Mesendoderm (in vitro differentiated cells): ENCODE measurements around the gene CRABP1.

Source experiments
- DNase-seq: peaks from one replicate; pipeline ENCODE4 v3.0.0; 2013
- H2AK5ac ChIP-seq: 2 replicates; pipeline ENCODE4 v1.6.1; 2013; ENCODE audit warnings: low read length, inconsistent platforms
- H2BK120ac ChIP-seq: 2 replicates; pipeline ENCODE4 v1.6.1; 2013; ENCODE audit warnings: low read depth, mild to moderate bottlenecking, low read length, moderate library complexity, mixed read lengths
- H2BK15ac ChIP-seq: replicated peaks from 2 replicates; pipeline ENCODE4 v1.6.1; 2013; ENCODE audit warnings: low read depth, mild to moderate bottlenecking, moderate library complexity
- H2BK5ac ChIP-seq: 2 replicates; pipeline ENCODE4 v1.6.1; 2013; ENCODE audit warnings: low read length, inconsistent platforms
- H3K18ac ChIP-seq: 2 replicates; pipeline ENCODE4 v1.6.1; 2013; ENCODE audit warnings: mild to moderate bottlenecking, low read length, mixed read lengths
- H3K23ac ChIP-seq: one replicate; pipeline ENCODE4 v1.6.1; 2013; ENCODE audit warnings: low read length
- H3K27ac ChIP-seq: 2 replicates; pipeline ENCODE4 v1.5.1; 2013; ENCODE audit warnings: low read depth, mild to moderate bottlenecking, inconsistent platforms, low read length, moderate library complexity
- H3K27me3 ChIP-seq: 2 replicates; pipeline ENCODE4 v1.6.1; 2013; ENCODE audit warnings: low read length, control low read depth, mild to moderate bottlenecking, inconsistent platforms; ENCODE audit not compliant: insufficient read depth, poor library complexity
- H3K36me3 ChIP-seq: 2 replicates; pipeline ENCODE4 v1.6.1; 2013; ENCODE audit warnings: low read length, inconsistent platforms; ENCODE audit not compliant: control insufficient read depth, insufficient read depth
- H3K4ac ChIP-seq: one replicate; pipeline ENCODE4 v1.6.1; 2013; ENCODE audit warnings: low read depth, mild to moderate bottlenecking, low read length, moderate library complexity
- H3K4me1 ChIP-seq: 2 replicates; pipeline ENCODE4 v1.6.1; 2013; ENCODE audit warnings: low read depth, low read length, inconsistent platforms; ENCODE audit not compliant: control insufficient read depth
- H3K4me2 ChIP-seq: 2 replicates; pipeline ENCODE4 v1.6.1; 2013; ENCODE audit warnings: low read length
- H3K4me3 ChIP-seq: 2 replicates; pipeline ENCODE4 v1.5.1; 2013; ENCODE audit warnings: mild to moderate bottlenecking, low read length
- H3K56ac ChIP-seq: one replicate; pipeline ENCODE4 v1.6.1; 2013; ENCODE audit warnings: low read length
- H3K79me1 ChIP-seq: 2 replicates; pipeline ENCODE4 v1.6.1; 2013; ENCODE audit warnings: low read length, inconsistent platforms
- H3K79me2 ChIP-seq: 2 replicates; pipeline ENCODE4 v1.6.1; 2013; ENCODE audit warnings: mild to moderate bottlenecking, low read length; ENCODE audit not compliant: control insufficient read depth, insufficient read depth
- H3K9ac ChIP-seq: 2 replicates; pipeline ENCODE4 v1.6.1; 2013; ENCODE audit warnings: low read length, inconsistent platforms
- H4K5ac ChIP-seq: one replicate; pipeline ENCODE4 v1.6.1; 2013; ENCODE audit warnings: low read length
- H4K8ac ChIP-seq: one replicate; pipeline ENCODE4 v1.6.1; 2013; ENCODE audit warnings: low read depth, mild to moderate bottlenecking, control low read depth, low read length, moderate library complexity
- WGBS: extraction: QIAGEN DNeasy Blood & Tissue Kit; methylation state at CpG from one replicate; pipeline ENCODE4 v1.1.7; 2013; ENCODE audit warnings: low lambda C conversion rate, missing lambda C conversion rate; ENCODE audit not compliant: insufficient coverage; ENCODE audit errors: extremely low coverage; 5-methylcytosine and 5-hydroxymethylcytosine counted together

CRABP1 gene

DNA sequence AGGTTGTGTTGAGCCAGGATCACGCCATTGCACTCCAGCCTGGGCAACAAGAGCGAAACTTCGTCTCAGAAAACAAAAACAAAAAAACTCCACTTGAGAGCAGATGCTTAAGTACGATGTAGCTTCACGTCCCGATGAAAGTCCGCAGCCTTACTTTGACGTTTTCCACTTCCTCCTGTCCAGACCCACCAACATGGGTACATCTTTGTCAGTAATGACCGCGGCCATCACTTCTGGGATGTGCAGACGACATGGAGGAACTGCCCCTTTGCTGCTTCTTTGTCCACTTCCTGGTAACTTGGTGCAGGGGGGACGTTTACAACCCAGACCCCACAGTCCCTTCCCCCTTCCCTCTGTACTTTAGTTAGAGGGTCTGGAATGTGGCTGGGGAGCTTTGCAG lies 48.7 kb downstream of the CRABP1 start:
- H3K27ac ChIP-seq: no peak overlapping the region
- DNase-seq: no peak

DNA sequence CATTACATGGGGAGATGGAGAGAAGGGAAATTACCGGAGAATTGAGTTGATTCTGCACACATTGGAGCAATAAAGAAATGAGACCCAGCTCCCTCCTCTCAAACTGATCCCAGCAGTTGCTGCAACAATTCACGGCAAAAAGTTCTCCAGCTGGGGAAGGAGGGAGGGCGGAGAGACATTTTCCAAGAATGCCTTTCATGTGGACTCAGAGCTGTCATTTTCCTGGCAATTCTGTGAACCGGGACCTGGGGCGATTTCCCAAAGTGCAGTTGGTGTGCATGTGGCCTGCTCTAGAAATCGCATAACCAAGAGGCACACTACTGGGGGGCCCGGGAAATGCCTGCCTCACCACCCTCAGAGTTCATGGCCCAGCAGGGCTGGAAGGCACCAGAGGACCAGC lies 49.2 kb downstream of the CRABP1 start:
- no peak overlapping the region for H3K4me3 ChIP-seq
- no peak overlapping the region for H3K18ac ChIP-seq
- no peaks in the 10 kb centered on the region for H3K79me2 ChIP-seq
- H3K27me3 ChIP-seq: no peaks in the 10 kb centered on the region
- H3K36me3 ChIP-seq: no peaks in the 10 kb centered on the region
- no peak overlapping the region for H2BK5ac ChIP-seq
- no peaks in the 10 kb centered on the region for H3K4me1 ChIP-seq
- no peak overlapping the region for H4K5ac ChIP-seq
- H3K9ac ChIP-seq: no peak overlapping the region
- H3K56ac ChIP-seq: no peak overlapping the region
- no peak overlapping the region for H4K8ac ChIP-seq
- WGBS: no CpG with 5 or more reads among the region's 7 CpGs
- H3K79me1 ChIP-seq: no peaks in the 10 kb centered on the region
- no peak overlapping the region for H3K23ac ChIP-seq
- no peak overlapping the region for H2BK15ac ChIP-seq
- H3K4ac ChIP-seq: no peak overlapping the region
- no peak overlapping the region for H2BK120ac ChIP-seq
- H3K4me2 ChIP-seq: no peak overlapping the region
- no peak overlapping the region for H2AK5ac ChIP-seq
- H3K27ac ChIP-seq: no peak overlapping the region
- no peak for DNase-seq

More for the DNA sequence above, 48.7 kb downstream of the CRABP1 start:
- Histone ChIP-seq H4K5ac (no peak overlapping the region), H3K4me2 (no peak overlapping the region), H2BK5ac (no peak overlapping the region), H3K79me2 (no peaks in the 10 kb centered on the region), H2BK15ac (no peak overlapping the region), H3K18ac (no peak overlapping the region), H3K4me1 (no peaks in the 10 kb centered on the region), H3K4me3 (no peak overlapping the region), H3K9ac (no peak overlapping the region), H3K79me1 (no peaks in the 10 kb centered on the region), H3K27me3 (no peaks in the 10 kb centered on the region), H3K56ac (no peak overlapping the region), H3K36me3 (no peaks in the 10 kb centered on the region), H2AK5ac (no peak overlapping the region), H3K4ac (no peak overlapping the region), H3K23ac (no peak overlapping the region), H4K8ac (no peak overlapping the region), H2BK120ac (no peak overlapping the region)
- WGBS: no CpG with 5 or more reads among the region's 12 CpGs

DNA sequence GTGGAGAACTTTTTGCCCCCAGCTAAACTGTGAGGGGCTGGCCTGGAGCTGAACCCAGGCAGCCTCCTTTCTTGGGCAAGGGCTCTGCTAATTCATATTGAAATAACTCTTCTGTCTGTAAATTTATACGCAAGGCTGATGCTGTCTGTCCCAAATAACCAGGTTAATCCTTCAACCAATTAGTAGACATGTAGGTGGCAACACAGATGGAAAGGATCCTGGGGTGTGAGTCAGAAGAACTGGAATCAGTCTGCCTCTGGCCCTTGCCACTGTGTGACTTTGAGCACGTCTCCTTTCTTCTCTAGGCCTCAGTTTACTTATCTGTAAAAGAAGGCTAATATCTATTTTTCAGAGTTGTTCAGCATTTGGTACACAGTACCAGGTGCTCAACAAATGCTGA lies 49.6 kb downstream of the CRABP1 start:
- no peak overlapping the region for H3K27ac ChIP-seq

DNA sequence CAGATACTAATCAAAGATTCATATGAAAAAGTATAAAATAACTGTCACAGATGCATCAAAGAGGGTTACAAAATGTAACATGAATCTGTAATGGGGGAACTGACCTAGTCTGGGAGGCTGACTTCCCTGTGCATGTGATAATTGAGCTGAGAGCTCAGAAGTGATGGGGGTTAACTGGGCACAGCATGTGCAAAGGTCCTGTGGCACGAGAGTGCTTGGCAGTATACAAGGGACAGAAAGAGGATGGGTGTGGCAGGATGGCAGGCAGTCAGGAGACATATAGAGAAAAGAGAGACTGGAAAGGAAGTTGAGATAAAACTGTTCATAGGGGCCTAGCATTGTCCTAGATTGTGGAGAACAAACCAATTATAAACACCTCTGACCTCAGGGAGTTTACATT lies 50.1 kb downstream of the CRABP1 start:
- WGBS: no CpG with 5 or more reads among the region's 1 CpG
- no peaks in the 10 kb centered on the region for H3K27me3 ChIP-seq

More for the DNA sequence above, 49.6 kb downstream of the CRABP1 start:
- H2AK5ac ChIP-seq: no peak overlapping the region
- H2BK15ac ChIP-seq: no peak overlapping the region
- H2BK120ac ChIP-seq: no peak overlapping the region
- WGBS: no CpG with 5 or more reads among the region's 2 CpGs
- no peak overlapping the region for H3K4me3 ChIP-seq
- H3K4me1 ChIP-seq: no peaks in the 10 kb centered on the region
- no peak overlapping the region for H3K4me2 ChIP-seq
- H3K18ac ChIP-seq: no peak overlapping the region
- H3K4ac ChIP-seq: no peak overlapping the region
- no peak overlapping the region for H3K23ac ChIP-seq
- no peaks in the 10 kb centered on the region for H3K36me3 ChIP-seq
- DNase-seq: no peak
- no peak overlapping the region for H2BK5ac ChIP-seq
- no peaks in the 10 kb centered on the region for H3K79me2 ChIP-seq
- H3K79me1 ChIP-seq: no peaks in the 10 kb centered on the region
- no peak overlapping the region for H3K56ac ChIP-seq
- H3K27me3 ChIP-seq: no peaks in the 10 kb centered on the region
- H4K5ac ChIP-seq: no peak overlapping the region
- H4K8ac ChIP-seq: no peak overlapping the region
- H3K9ac ChIP-seq: no peak overlapping the region

DNA sequence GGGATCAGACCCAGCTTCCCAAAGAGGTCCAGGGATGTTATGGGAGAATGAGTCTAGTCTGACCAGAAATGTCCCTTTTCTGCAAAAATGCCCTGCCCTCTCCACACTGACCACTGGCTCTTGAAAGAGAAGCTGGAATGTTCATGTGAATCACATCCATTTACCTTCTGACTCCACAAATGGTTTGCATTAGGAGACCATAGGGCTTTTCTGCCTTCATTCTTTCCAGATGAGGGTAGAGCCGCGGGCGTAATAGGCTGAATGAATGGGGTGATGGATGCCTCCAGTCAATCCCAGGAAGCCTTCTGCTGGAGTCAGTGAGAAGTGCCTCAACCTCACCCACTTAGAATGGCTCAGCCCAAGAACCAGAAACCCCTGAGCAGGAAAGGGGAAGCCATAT lies 50.7 kb downstream of the CRABP1 start:
- Histone ChIP-seq H3K4ac (no peak overlapping the region), H3K56ac (no peak overlapping the region), H2BK15ac (no peak overlapping the region), H3K36me3 (no peaks in the 10 kb centered on the region), H4K5ac (no peak overlapping the region), H2AK5ac (no peak overlapping the region), H2BK5ac (no peak overlapping the region), H4K8ac (no peak overlapping the region), H3K4me1 (peaks cover 2% of the 10 kb centered on the region), H2BK120ac (no peak overlapping the region), H3K9ac (no peak overlapping the region), H3K18ac (no peak overlapping the region), H3K4me3 (no peak overlapping the region), H3K79me1 (no peaks in the 10 kb centered on the region), H3K23ac (no peak overlapping the region), H3K4me2 (no peak overlapping the region), H3K27ac (no peak overlapping the region), H3K79me2 (no peaks in the 10 kb centered on the region), H3K27me3 (no peaks in the 10 kb centered on the region)
- WGBS: no CpG with 5 or more reads among the region's 3 CpGs
- DNase-seq: no peak

More for the DNA sequence above, 50.1 kb downstream of the CRABP1 start:
- no peaks in the 10 kb centered on the region for H3K79me2 ChIP-seq
- H3K23ac ChIP-seq: no peak overlapping the region
- no peak overlapping the region for H3K4me2 ChIP-seq
- no peaks in the 10 kb centered on the region for H3K4me1 ChIP-seq
- no peak overlapping the region for H2BK5ac ChIP-seq
- no peak overlapping the region for H3K9ac ChIP-seq
- no peak overlapping the region for H3K56ac ChIP-seq
- H4K5ac ChIP-seq: no peak overlapping the region
- no peak overlapping the region for H2AK5ac ChIP-seq
- H4K8ac ChIP-seq: no peak overlapping the region
- no peak overlapping the region for H2BK120ac ChIP-seq
- no peaks in the 10 kb centered on the region for H3K36me3 ChIP-seq
- H3K4me3 ChIP-seq: no peak overlapping the region
- H3K4ac ChIP-seq: no peak overlapping the region
- H3K79me1 ChIP-seq: no peaks in the 10 kb centered on the region
- DNase-seq: no peak
- no peak overlapping the region for H3K27ac ChIP-seq
- H3K18ac ChIP-seq: no peak overlapping the region
- no peak overlapping the region for H2BK15ac ChIP-seq

DNA sequence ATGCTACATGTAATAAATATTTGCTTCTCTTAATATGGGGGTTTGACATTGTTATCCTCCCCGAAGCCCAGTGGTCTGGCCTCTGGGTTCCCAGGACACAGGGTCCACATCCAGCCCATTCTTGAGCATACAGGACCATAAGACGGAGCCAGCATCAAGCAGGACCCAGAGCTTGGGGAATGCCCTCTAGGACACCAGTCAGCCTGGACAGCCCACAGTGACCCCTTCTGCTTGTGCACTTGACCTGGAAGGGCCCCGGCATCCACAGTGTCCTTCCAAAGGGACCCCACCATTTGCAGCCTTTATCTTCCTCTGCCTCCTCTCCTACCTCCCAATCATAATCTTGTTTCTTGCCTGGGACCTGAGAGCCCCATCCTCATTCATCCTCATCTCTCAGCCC lies 51.6 kb downstream of the CRABP1 start:
- Histone ChIP-seq H3K4me3 (no peak overlapping the region), H3K23ac (no peak overlapping the region), H3K36me3 (no peaks in the 10 kb centered on the region), H3K4me1 (peaks cover 2% of the 10 kb centered on the region), H3K79me1 (no peaks in the 10 kb centered on the region), H3K9ac (no peak overlapping the region), H3K18ac (no peak overlapping the region), H3K27ac (no peak overlapping the region), H3K4ac (no peak overlapping the region), H4K5ac (no peak overlapping the region), H3K56ac (no peak overlapping the region), H3K79me2 (no peaks in the 10 kb centered on the region), H2BK120ac (no peak overlapping the region), H4K8ac (no peak overlapping the region), H2AK5ac (no peak overlapping the region), H3K27me3 (no peaks in the 10 kb centered on the region), H3K4me2 (no peak overlapping the region), H2BK5ac (no peak overlapping the region), H2BK15ac (no peak overlapping the region)
- no peak for DNase-seq
- WGBS: no CpG with 5 or more reads among the region's 3 CpGs
